HG03521 (cell line): ENCODE data around the gene SLC6A19.
"Not testable (repeated sequence)": the region's sequence is repeated elsewhere in the genome, so short reads cannot be mapped to it uniquely, and the experiment has no call there.

Experiments
- ATAC-seq: cut with Tn5 transposase; IDR thresholded peaks from one replicate; pipeline ENCODE4 v1.9.1; 2021; ENCODE audit warnings: mild to moderate bottlenecking, moderate library complexity; ENCODE audit not compliant: unreplicated experiment

The SLC6A19 gene

GRCh38 chr5:1201327-1202025, at the start of gene SLC6A19:
Gene SLC6A19, plus strand, starts transcription at chr5:1201595. Its CDS starts 56 bp downstream, at chr5:1201651.
- no peak for ATAC-seq

- ATAC-seq: no peak
These were observed 49.2 kb upstream of the SLC6A19 start for GRCh38 chr5:1152156-1152555.

GRCh38 chr5:1152771-1153282, 48.6 kb upstream of the SLC6A19 start:
- no peak for ATAC-seq

GRCh38 chr5:1153428-1153827, 48.0 kb upstream of the SLC6A19 start:
- ATAC-seq: no peak

GRCh38 chr5:1155191-1156032, 46.0 kb upstream of the SLC6A19 start:
- no peak for ATAC-seq

GRCh38 chr5:1156033-1156753, 45.2 kb upstream of the SLC6A19 start:
- ATAC-seq: no peak

GRCh38 chr5:1156754-1157460, 44.5 kb upstream of the SLC6A19 start:
- ATAC-seq: no peak

GRCh38 chr5:1157461-1157986, 43.9 kb upstream of the SLC6A19 start:
- ATAC-seq: not testable (repeated sequence)

GRCh38 chr5:1158647-1159340, 42.6 kb upstream of the SLC6A19 start:
- ATAC-seq: no peak

- no peak for ATAC-seq
These were observed 42.1 kb upstream of the SLC6A19 start for GRCh38 chr5:1159341-1159675.

- no peak for ATAC-seq
These were observed 41.5 kb upstream of the SLC6A19 start for GRCh38 chr5:1159774-1160406.

GRCh38 chr5:1161108-1161832, 40.1 kb upstream of the SLC6A19 start:
- ATAC-seq: no peak

GRCh38 chr5:1161833-1162229, 39.6 kb upstream of the SLC6A19 start:
- ATAC-seq: no peak

- no peak for ATAC-seq
These were observed 39.1 kb upstream of the SLC6A19 start for GRCh38 chr5:1162276-1162675.

- ATAC-seq: no peak
These were observed 38.6 kb upstream of the SLC6A19 start for GRCh38 chr5:1162751-1163150.

GRCh38 chr5:1163366-1163765, 38.0 kb upstream of the SLC6A19 start:
- no peak for ATAC-seq

- no peak for ATAC-seq
These were observed 37.5 kb upstream of the SLC6A19 start for GRCh38 chr5:1163879-1164278.

GRCh38 chr5:1164696-1165630, 36.4 kb upstream of the SLC6A19 start:
- no peak for ATAC-seq
